GM18499 (cell line): ENCODE measurements around the gene DRD3.

Experiments used
- ATAC-seq: cut with Tn5 transposase; IDR thresholded peaks from one replicate; pipeline ENCODE4 v1.9.1; 2021; ENCODE audit warnings: moderate number of reproducible peaks; ENCODE audit not compliant: insufficient read depth, unreplicated experiment

Gene DRD3

GRCh38 chr3:114083112-114083511 lies 95.7 kb downstream of the DRD3 start:
- ATAC-seq: no peak

- ATAC-seq: no peak
These were observed 97.8 kb downstream of the DRD3 start for GRCh38 chr3:114081037-114081436.

GRCh38 chr3:114080201-114080600 lies 98.7 kb downstream of the DRD3 start:
- ATAC-seq: no peak

GRCh38 chr3:114079761-114080160 lies 99.1 kb downstream of the DRD3 start:
- ATAC-seq: no peak

GRCh38 chr3:114078126-114078525 lies 100.7 kb downstream of the DRD3 start:
- ATAC-seq: no peak
